Adrenal gland (tissue), 12 donors: ENCODE measurements around the gene NCF4. TPM values are rescaled to one million over a fixed set of nuclear protein-coding genes. Genes with fewer than 3 reads are reported as not detected.
A peak's percentile ranks its signal among the peaks of the same experiment; 100 is the strongest.

ENCODE experiments used
- DNase-seq, 7 donors: peaks; one replicate each; pipeline ENCODE4 v3.0.0-alpha.2; 2019 to 2020
- H3K27ac ChIP-seq, 5 donors: fragments of 200-600 bp; sonication (generic) in 4 of 5; 1 replicate in 3 of 5; 2 replicates in 2 of 5; pipeline versions ENCODE4 v1.5.1 to v1.8.0; 2016 to 2020; ENCODE audit warnings: mild to moderate bottlenecking in 1 of 5
- H3K27me3 ChIP-seq: fragments of 200-600 bp; 2 replicates; pipeline ENCODE4 v1.8.0; 2021
- H3K36me3 ChIP-seq, 2 donors: fragments of 200-600 bp; replicated peaks in 1 of 2; 1 replicate in 1 of 2; 2 replicates in 1 of 2; pipeline versions ENCODE4 v1.5.1 to v1.8.0; 2018 to 2022
- H3K4me1 ChIP-seq, 2 donors: fragments of 200-600 bp; replicated peaks in 1 of 2; 1 replicate in 1 of 2; 2 replicates in 1 of 2; pipeline versions ENCODE4 v1.5.1 to v1.8.0; 2018 to 2021
- H3K4me3 ChIP-seq, 4 donors: fragments of 200-600 bp; sonication (generic) in 3 of 4; one replicate each; pipeline ENCODE4 v1.5.1; 2016 to 2018
- H3K9me3 ChIP-seq, 3 donors: fragments of 200-600 bp; sonication (generic) in 1 of 3; replicated peaks in 1 of 3; 1 replicate in 2 of 3; 2 replicates in 1 of 3; pipeline versions ENCODE4 v1.5.1 to v1.8.0; 2016 to 2021
- CTCF ChIP-seq, 6 experiments: fragments of 450-650 bp in 4 of 6; fragments of 200-600 bp in 2 of 6; sonication (generic) in 1 of 6; IDR thresholded peaks; 1 replicate in 5 of 6; 2 replicates in 1 of 6; pipeline versions ENCODE4 v1.5.1 to v1.8.0; 2016 to 2021; ENCODE audit warnings: antibody characterized with exemption in 6 of 6, mild to moderate bottlenecking in 2 of 6, moderate library complexity in 1 of 6
- POLR2A ChIP-seq, 2 donors: fragments of 450-650 bp; IDR thresholded peaks; one replicate each; pipeline ENCODE4 v1.6.1; 2017; ENCODE audit warnings: antibody characterized with exemption in 2 of 2, mild to moderate bottlenecking in 2 of 2, moderate library complexity in 1 of 2
- WGBS, 4 donors: extraction: QIAGEN DNeasy Blood & Tissue Kit in 2 of 4; methylation state at CpG; one replicate each; pipeline versions ENCODE4 v1.1.5 to v1.1.7; 2013 to 2017; 5-methylcytosine and 5-hydroxymethylcytosine counted together
- intact Hi-C, 2 donors: fragments of 100-400 bp; cut with DNase I; formaldehyde crosslinking; loops; one replicate each; pipeline versions ENCODE4 v1.14.1 to v1.15.0; 2022 to 2023
- polyA plus RNA-seq, 3 donors: library from polyadenylated mRNA; stranded (reverse); fragments of 200-250 nt in 2 of 3; fragments of 350-450 nt in 1 of 3; fragmentation: Illumina TruSeq in 1 of 3; extraction: RNeasy Lipid Tissue Mini Kit (QIAGEN cat#74804) in 1 of 3; gene quantifications; one replicate each; pipeline ENCODE4 v1.2.3, GENCODE V29; 2013 to 2014
- total RNA-seq, 9 donors: library from RNA; depleted of rRNA in 4 of 9; stranded (reverse); fragments of >200 nt in 4 of 9; fragments of 120-200 nt in 1 of 9; fragmentation: NEBNext Ultra II Directional in 1 of 9; extraction: Animal tissue kit (Norgen Biotek cat#: 25700) in 1 of 9; gene quantifications; one replicate each; pipeline versions ENCODE4 v1.1.0 to v1.2.4, GENCODE V29; 2013 to 2023
- donor health status: healthy with polysubstance abuse.
- donor health status: Bipolar disorder and iron deficiency.
- donor health status: DM: yes; HTN: yes; CAD: no.
- donor health status: DM: no; HTN: no; CAD: no.
- donor health status: DM: no; HTN: no; CAD: no.
- donor health status: DM: yes; HTN: yes; CAD: no.

NCF4 gene
- total and polyA plus RNA-seq, 12 donors: 2.0 to 58.1 (median 23.2) TPM

- WGBS, 4 donors: 43 to 59% (median 47%) methylated on average over 5 to 6 of the region's 6 CpGs
- Histone ChIP-seq H3K9me3 (no peaks in the 10 kb centered on the region), H3K36me3 (no peaks in the 10 kb centered on the region), H3K27ac (peak overlapping the region in 1 of 5 donors; percentile 72), H3K27me3 (no peaks in the 10 kb centered on the region), H3K4me1 (no peaks in the 10 kb centered on the region), H3K4me3 (no peak overlapping the region)
- DNase-seq: peak in 6 of 7 donors; percentile 41 to 78 (median 54)
- intact Hi-C loops: loop anchor here (5.0 to 10.0 kb wide), 2 partner anchors 104 to 171 kb away; no protein-coding TSS in a partner anchor
- TF ChIP-seq CTCF (IDR thresholded peaks at IDR 0.05): peak; percentile 23 to 74 (median 58)
- no peak for TF ChIP-seq POLR2A (IDR thresholded peaks at IDR 0.05)
Observed at GRCh38 chr22:36873614-36874308, 13.0 kb downstream of the NCF4 start.

GRCh38 chr22:36874309-36874696 is 13.5 kb downstream of the NCF4 start:
- Histone ChIP-seq H3K4me3 (no peak overlapping the region), H3K9me3 (no peaks in the 10 kb centered on the region), H3K4me1 (no peaks in the 10 kb centered on the region), H3K36me3 (no peaks in the 10 kb centered on the region), H3K27me3 (no peaks in the 10 kb centered on the region), H3K27ac (peak overlapping the region in 1 of 5 donors; percentile 72)
- TF ChIP-seq POLR2A (IDR thresholded peaks at IDR 0.05) (no peak), CTCF (IDR thresholded peaks at IDR 0.05) (no peak)
- no peak for DNase-seq
- whole genome bisulfite sequencing, 4 donors: 55 to 93% (median 72%) methylated on average over 1 to 2 of the region's 2 CpGs
- intact Hi-C loops: loop anchor here (5.0 to 10.0 kb wide), 2 partner anchors 103 to 170 kb away; no protein-coding TSS in a partner anchor

GRCh38 chr22:36874736-36875135 is 13.9 kb downstream of the NCF4 start:
- H3K27ac ChIP-seq: no peak overlapping the region
- no peak overlapping the region for H3K4me3 ChIP-seq
- H3K36me3 ChIP-seq: no peaks in the 10 kb centered on the region
- no peaks in the 10 kb centered on the region for H3K9me3 ChIP-seq
- H3K27me3 ChIP-seq: no peaks in the 10 kb centered on the region
- DNase-seq: no peak
- 80 to 93% (median 90%) methylated on average over 9 of the region's 9 CpGs for WGBS, 4 donors
- TF ChIP-seq POLR2A (IDR thresholded peaks at IDR 0.05) (no peak), CTCF (IDR thresholded peaks at IDR 0.05) (no peak)
- H3K4me1 ChIP-seq: no peaks in the 10 kb centered on the region
- intact Hi-C loops: loop anchor here (5.0 to 10.0 kb wide), 3 partner anchors 103 to 170 kb away; no protein-coding TSS in a partner anchor

- no peak for TF ChIP-seq CTCF (IDR thresholded peaks at IDR 0.05)
- TF ChIP-seq POLR2A (IDR thresholded peaks at IDR 0.05): no peak
- Histone ChIP-seq H3K36me3 (no peaks in the 10 kb centered on the region), H3K4me3 (no peak overlapping the region), H3K4me1 (no peaks in the 10 kb centered on the region), H3K27me3 (no peaks in the 10 kb centered on the region), H3K9me3 (no peaks in the 10 kb centered on the region), H3K27ac (no peak overlapping the region)
- intact Hi-C loops: loop anchor here in 1 of 2 donors (5.0 to 10.0 kb wide), 2 partner anchors 107 to 169 kb away; no protein-coding TSS in a partner anchor
- 79 to 83% (median 81%) methylated on average over 5 to 6 of the region's 6 CpGs for WGBS, 4 donors
- DNase-seq: no peak
Observed at GRCh38 chr22:36875741-36876140, 14.9 kb downstream of the NCF4 start.
